ENCODE measurements around the gene CHCHD1. TPM values are rescaled to one million over a fixed set of nuclear protein-coding genes. Genes with fewer than 3 reads are reported as not detected.
A peak's percentile ranks its signal among the peaks of the same experiment; 100 is the strongest.

CHCHD1 gene
- total RNA-seq, 1 donor from 2014 or later = 19.4 TPM

- ATAC-seq = no peak
- no peak for TF ChIP-seq CTCF (IDR thresholded peaks at IDR 0.05)
- intact Hi-C loops (cut with DNase I) = no loop called here
- H3K27me3 ChIP-seq = no peaks in the 10 kb centered on the region
- DNase-seq = no peak
- no peaks in the 10 kb centered on the region for H3K9me3 ChIP-seq
- peaks cover 6% of the 10 kb centered on the region for H3K4me1 ChIP-seq
- no peak overlapping the region for H3K27ac ChIP-seq
- peaks cover 85% of the 10 kb centered on the region for H3K36me3 ChIP-seq
- H3K4me3 ChIP-seq = no peak overlapping the region
Observed at GRCh38 chr10:73762915-73763314, 18.9 kb upstream of the CHCHD1 start.

GRCh38 chr10:73763343-73763742 is 18.5 kb upstream of the CHCHD1 start:
- no peaks in the 10 kb centered on the region for H3K27me3 ChIP-seq
- intact Hi-C loops (cut with DNase I) = no loop called here
- peaks cover 6% of the 10 kb centered on the region for H3K4me1 ChIP-seq
- no peaks in the 10 kb centered on the region for H3K9me3 ChIP-seq
- H3K27ac ChIP-seq = no peak overlapping the region
- no peak for TF ChIP-seq CTCF (IDR thresholded peaks at IDR 0.05)
- no peak overlapping the region for H3K4me3 ChIP-seq
- no peak for ATAC-seq
- DNase-seq = no peak
- H3K36me3 ChIP-seq = peaks cover 90% of the 10 kb centered on the region

- Histone ChIP-seq H3K27me3 (no peaks in the 10 kb centered on the region), H3K27ac (no peak overlapping the region), H3K4me3 (no peak overlapping the region), H3K4me1 (peaks cover 3% of the 10 kb centered on the region), H3K9me3 (no peaks in the 10 kb centered on the region), H3K36me3 (peaks cover 100% of the 10 kb centered on the region)
- DNase-seq (no peak), ATAC-seq (no peak)
- TF ChIP-seq CTCF (IDR thresholded peaks at IDR 0.05) = no peak
- intact Hi-C loops (cut with DNase I) = no loop called here
Observed at GRCh38 chr10:73765066-73765465, 16.8 kb upstream of the CHCHD1 start.

- Histone ChIP-seq H3K27me3 (no peaks in the 10 kb centered on the region), H3K4me1 (peaks cover 10% of the 10 kb centered on the region), H3K27ac (no peak overlapping the region), H3K4me3 (no peak overlapping the region), H3K9me3 (no peaks in the 10 kb centered on the region), H3K36me3 (peaks cover 78% of the 10 kb centered on the region)
- intact Hi-C loops (cut with DNase I) = no loop called here
- TF ChIP-seq CTCF (IDR thresholded peaks at IDR 0.05) = no peak
- DNase-seq (no peak), ATAC-seq (no peak)
Observed at GRCh38 chr10:73768881-73769280, 13.0 kb upstream of the CHCHD1 start.

- peaks cover 16% of the 10 kb centered on the region for H3K4me1 ChIP-seq
- peaks cover 78% of the 10 kb centered on the region for H3K36me3 ChIP-seq
- no peak for DNase-seq
- TF ChIP-seq CTCF (IDR thresholded peaks at IDR 0.05) = no peak
- intact Hi-C loops (cut with DNase I) = no loop called here
- ATAC-seq = no peak
- H3K9me3 ChIP-seq = no peaks in the 10 kb centered on the region
- H3K27ac ChIP-seq = no peak overlapping the region
- no peaks in the 10 kb centered on the region for H3K27me3 ChIP-seq
- no peak overlapping the region for H3K4me3 ChIP-seq
Observed at GRCh38 chr10:73769396-73769795, 12.5 kb upstream of the CHCHD1 start.

- Histone ChIP-seq H3K27me3 (no peaks in the 10 kb centered on the region), H3K9me3 (no peaks in the 10 kb centered on the region), H3K4me1 (peaks cover 30% of the 10 kb centered on the region), H3K4me3 (peak overlapping the region; percentile 87), H3K36me3 (peaks cover 76% of the 10 kb centered on the region), H3K27ac (peak overlapping the region; percentile 97)
- no peak for ATAC-seq
- DNase-seq = peak; percentile 95
- TF ChIP-seq CTCF (IDR thresholded peaks at IDR 0.05) = no peak
- intact Hi-C loops (cut with DNase I) = no loop called here
Observed at GRCh38 chr10:73771722-73772280, 10.0 kb upstream of the CHCHD1 start.

All from upper lobe of right lung (tissue), 1 donor.